ENCODE results near the gene HNRNPA1L2.
"Not testable (repeated sequence)": the region's sequence is repeated elsewhere in the genome, so short reads cannot be mapped to it uniquely, and the experiment has no call there.

Gene HNRNPA1L2

DNA sequence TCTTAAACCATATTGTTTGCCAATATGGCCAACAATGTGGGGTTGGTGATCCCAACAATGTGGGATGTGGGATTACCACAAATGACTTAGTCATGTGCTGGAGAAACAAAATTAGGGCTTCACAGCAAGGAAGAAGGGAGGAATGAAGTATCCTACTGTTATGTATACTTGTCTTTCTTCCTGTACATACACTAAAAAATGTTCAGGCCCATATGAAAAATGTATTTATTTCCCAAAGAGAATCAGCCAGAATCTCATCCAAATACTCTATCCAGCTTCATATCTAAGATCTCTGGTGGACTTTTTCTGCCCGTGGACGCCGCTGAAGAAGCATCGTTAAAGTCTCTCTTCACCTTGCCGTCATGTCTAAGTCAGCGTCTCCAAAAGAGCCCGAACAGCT is at the start of gene HNRNPA1L2:
HNRNPA1L2 (plus strand) TSS at position 301 of the 400 bp plus-strand sequence; CDS start at position 363, 62 bp downstream.
- no peak for DNase-seq

- DNase-seq = not testable (repeated sequence)
Observed at GRCh38 chr13:52593175-52593574, 49.1 kb upstream of the HNRNPA1L2 start.

DNA sequence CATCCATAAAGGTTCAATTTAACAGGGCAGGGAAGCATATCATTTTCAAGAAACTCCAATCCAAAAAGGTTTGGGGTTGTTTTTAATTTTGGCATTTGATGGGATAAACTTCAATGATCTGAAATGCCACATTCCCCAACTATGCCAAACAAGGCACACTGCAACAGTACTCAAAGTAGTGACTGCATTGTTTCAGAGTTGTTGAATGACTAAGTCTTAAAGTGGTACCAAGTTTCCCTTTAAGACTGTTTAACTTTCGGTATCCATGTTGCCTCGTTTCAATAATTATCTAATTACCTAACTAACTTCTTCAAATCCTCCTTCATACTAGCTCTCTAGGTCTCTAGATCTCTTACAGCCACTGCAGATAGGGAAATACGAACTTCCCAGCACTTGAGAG is 48.4 kb upstream of the HNRNPA1L2 start:
- not testable (repeated sequence) for DNase-seq

- DNase-seq = not testable (repeated sequence)
Observed at GRCh38 chr13:52594295-52594694, 47.9 kb upstream of the HNRNPA1L2 start.

GRCh38 chr13:52597676-52598075 is 44.6 kb upstream of the HNRNPA1L2 start:
- no peak for DNase-seq

- DNase-seq = no peak
Observed at GRCh38 chr13:52599037-52599847, 43.0 kb upstream of the HNRNPA1L2 start.

DNA sequence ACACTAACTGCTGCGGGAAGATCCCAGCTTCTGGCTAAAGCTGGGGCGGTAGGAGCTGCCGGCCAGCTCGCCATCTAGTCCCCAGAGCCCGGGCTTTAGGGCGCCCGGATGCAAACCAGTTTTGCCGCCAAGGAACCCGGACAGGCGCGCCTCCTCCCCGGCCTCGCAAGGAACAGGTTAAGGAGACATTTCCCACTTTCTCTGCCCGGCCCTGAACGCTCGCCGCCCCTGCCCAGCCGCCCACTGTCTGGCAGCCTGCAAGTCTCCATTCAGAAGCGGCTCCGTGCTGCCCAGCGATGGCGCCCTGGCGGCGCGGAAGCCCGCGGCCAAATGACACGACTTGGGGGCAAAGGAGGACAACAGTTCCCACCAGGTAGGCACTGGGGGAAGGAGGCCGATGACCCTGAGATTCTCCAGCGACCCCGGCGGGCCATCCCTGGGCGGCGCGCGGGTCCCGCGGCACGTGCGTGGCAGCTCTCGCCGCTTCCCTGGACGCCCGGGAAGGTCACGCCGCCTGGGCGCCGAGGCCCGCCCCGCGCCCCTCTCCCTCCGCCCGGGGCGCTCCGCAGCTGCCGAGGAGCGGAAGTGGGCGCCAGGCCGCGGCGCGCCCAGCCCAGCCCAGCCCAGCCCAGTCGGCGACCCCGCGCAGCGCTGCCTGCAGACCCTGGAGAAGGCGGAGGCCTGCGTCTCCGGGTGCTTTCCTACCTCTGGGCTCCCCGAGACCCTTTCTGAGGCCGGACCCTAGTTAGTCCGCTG is 42.2 kb upstream of the HNRNPA1L2 start:
- no peak for DNase-seq

DNA sequence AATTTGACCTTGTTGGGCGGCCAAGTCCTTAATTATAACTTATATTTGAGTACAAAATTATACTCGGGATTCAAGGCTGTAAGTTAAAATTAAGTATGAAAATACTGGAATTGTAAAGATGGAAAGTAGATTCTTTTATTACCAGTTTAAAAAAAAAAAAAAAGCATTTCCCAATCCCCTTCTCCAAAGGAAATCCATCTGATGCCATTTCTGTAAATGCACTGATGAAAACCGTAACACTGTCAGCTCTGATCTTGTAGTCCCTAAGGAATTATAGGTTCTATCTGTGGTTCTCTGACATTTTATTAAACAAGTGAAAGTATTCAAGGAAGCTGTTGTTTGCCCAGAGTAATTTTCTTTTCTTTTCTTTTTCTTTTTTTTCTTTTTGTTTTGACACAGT is 41.6 kb upstream of the HNRNPA1L2 start:
- no peak for DNase-seq

GRCh38 chr13:52603316-52603715 is 38.9 kb upstream of the HNRNPA1L2 start:
- not testable (repeated sequence) for DNase-seq

GRCh38 chr13:52606126-52606525 is 36.1 kb upstream of the HNRNPA1L2 start:
- not testable (repeated sequence) for DNase-seq

GRCh38 chr13:52606795-52607194 is 35.4 kb upstream of the HNRNPA1L2 start:
- not testable (repeated sequence) for DNase-seq

- DNase-seq = not testable (repeated sequence)
Observed at GRCh38 chr13:52608184-52608583, 34.0 kb upstream of the HNRNPA1L2 start.

- not testable (repeated sequence) for DNase-seq
Observed at GRCh38 chr13:52609013-52609606, 33.1 kb upstream of the HNRNPA1L2 start.

- DNase-seq = not testable (repeated sequence)
Observed at GRCh38 chr13:52610158-52610557, 32.1 kb upstream of the HNRNPA1L2 start.

DNA sequence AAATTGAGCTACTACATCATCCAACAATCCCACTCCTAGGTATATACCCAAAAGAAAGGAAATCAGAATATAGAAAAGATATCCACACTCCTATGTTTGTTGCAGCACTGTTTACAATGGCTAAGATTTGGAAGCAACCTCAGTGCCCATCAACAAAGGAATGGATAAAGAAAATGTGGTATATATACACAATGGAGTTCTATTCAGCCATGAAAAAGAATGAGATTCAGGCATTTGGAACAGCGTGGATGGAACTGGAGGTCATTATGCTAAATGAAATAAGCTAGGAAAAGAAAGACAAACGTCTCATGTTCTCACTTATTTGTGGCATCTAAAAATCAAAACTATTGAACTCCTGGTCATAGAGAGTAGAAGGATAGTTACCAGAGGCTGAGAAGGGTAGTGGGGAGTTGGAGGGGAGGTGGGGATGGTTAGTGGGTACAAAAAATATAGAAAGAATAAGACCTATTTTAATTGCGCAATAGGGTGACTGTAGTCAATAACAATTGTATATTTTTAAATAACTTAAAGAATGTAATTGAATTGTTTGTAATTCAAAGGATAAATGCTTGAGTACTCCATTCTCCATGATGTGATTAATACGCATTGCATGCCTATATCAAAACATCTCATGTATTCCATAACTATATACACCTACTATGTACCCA is 27.0 kb upstream of the HNRNPA1L2 start:
- DNase-seq = no peak

- DNase-seq = no peak
Observed at GRCh38 chr13:52615812-52616211, 26.4 kb upstream of the HNRNPA1L2 start.

DNA sequence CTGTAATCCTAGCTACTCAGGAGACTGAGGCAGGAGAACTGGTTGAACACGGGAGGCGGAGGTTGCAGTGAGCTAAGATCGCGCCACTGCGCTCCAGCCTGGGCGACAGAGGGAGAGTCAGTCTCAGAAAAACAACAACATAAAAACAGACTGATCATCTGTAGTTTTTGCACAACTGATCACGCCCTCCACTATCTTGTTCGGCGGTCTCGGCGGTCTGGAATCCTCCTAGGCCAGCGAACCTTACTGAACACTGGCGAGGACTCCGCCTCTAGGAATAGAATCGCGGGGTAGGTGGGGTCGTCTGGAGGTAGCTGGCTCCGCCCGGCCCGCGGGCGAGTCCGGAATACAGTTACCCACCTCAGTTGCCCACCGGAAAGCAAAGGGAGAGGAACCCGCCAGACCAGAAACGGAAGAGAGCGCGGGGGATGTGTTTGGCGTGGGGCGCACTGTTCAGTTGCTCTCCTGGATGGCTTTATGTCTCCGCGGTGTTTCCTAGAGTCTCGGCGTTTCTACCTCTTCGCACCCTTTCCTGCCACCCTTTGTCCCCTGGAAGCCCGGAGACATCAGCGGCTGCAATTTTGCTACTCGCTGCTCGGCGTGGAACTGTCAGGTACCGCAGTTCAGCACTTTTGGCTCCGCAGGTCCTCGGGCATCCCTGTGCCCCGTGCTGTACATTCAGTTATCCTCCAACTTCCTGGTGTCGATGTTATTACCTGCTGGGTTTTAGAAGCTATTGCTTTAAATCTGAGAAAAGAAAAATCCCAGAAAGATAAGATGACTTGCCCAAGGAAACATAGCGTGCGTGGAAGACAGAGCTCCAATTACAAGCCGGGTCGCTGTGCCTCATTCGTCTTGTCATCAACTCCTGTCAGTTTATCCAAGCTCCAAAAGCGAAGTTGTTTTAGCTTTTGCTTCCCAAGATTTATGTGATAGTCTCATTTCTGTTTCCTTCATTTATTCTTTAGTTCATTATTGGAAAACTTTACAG is 24.9 kb upstream of the HNRNPA1L2 start:
- peak; percentile 82 for DNase-seq

GRCh38 chr13:52631083-52631690 is 11.0 kb upstream of the HNRNPA1L2 start:
- DNase-seq = not testable (repeated sequence)

DNA sequence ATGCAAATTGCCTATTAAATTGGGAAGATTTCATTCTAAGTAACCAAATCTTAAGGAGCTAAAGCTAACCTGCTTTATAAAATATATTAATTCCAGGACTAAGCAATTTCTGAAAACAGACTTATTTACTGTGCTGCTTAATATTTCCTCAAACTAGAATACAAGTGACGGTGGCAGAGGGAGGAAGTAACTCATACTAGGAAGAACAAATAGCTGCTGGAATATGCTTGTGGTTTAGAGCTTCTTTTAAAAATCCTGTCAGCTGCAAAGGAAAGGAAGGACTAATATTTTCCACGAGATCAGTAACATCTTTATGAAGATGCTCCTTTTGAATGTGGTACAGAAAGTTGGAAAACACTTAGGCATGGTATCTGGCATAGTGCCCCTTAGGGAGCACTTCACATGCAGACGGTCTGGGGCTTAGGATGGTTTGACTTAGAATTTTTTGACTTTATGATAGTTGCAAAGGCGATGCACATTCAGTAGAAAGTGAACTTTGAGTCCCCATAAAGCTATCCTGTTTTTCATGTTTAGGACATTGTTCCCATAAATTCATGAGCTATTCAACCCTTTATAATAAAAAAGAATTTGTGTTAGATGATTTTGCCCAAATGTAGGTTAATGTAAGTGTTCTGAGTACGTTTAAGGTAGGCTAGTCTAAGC is 3.4 kb upstream of the HNRNPA1L2 start:
- no peak for DNase-seq

DNA sequence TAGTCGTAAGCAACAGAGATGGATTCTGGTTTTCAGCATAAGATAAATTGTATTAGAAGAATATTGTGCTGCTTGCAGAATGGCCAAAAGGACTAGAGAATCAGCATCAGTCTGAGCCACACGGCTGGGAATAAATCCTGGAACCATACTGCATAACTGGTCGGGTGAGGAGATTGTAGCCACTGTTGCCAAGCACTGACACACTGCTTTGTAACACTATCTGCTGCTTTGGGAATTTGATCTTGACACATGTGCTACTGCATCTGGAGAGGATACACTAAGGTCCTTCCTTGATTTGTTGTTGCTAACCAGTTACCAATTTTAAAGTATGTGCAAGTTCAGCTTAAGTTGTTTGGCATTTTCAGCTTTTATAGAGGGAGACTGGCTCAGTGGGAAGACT is 1.9 kb downstream of the HNRNPA1L2 start:
- no peak for DNase-seq

DNA sequence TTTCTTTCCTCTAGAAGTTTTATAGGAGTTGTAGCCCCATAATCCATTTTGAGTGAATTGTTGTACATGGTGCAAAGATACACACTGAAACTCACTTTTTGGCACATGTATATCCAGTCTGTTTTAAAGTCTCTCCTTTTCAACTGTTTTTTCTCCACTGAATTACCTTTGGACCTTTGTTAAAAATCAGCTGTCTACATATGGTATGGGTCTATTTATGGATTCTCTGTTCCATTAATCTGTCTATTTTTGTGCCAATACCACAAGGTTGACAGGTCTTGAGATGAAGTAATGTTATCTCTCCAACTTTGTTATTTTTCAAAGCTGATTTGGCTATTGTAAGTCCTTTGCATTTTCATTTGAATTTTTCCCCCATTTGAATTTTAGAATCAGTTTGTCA is 4.7 kb downstream of the HNRNPA1L2 start:
- no peak for DNase-seq
